Activated B cell treated with CpG ODN at 0.5 μM for 24 hours (primary cell): ENCODE results near the gene TMEM117. TPM values are rescaled to one million over a fixed set of nuclear protein-coding genes. Genes with fewer than 3 reads are reported as not detected.

Experiments
- ATAC-seq: fragments of 200-7000 bp; cut with Tn5 transposase; one replicate; pipeline ENCODE4 v1.10.0; 2021; ENCODE audit warnings: low read depth, mild to moderate bottlenecking, moderate library complexity
- CTCF ChIA-PET: fragments of 350-600 bp; sonication (Branson Sonifier 250); formaldehyde crosslinking; loops from one replicate; lab custom pipeline; 2021; ENCODE audit warnings: antibody characterized with exemption; lab: Charles Lee
- POLR2A ChIA-PET: fragments of 350-600 bp; sonication (Branson Sonifier 250); formaldehyde crosslinking; loops from one replicate; lab custom pipeline; 2021; ENCODE audit warnings: antibody characterized with exemption; lab: Charles Lee
- DNase-seq: peaks from one replicate; pipeline ENCODE4 v3.0.0; 2022
- H3K27ac Mint-ChIP-seq: one replicate; pipeline ENCODE4 v1.8.0; 2020; ENCODE audit warnings: mixed read lengths
- H3K27me3 Mint-ChIP-seq: one replicate; pipeline ENCODE4 v1.8.0; 2021; ENCODE audit warnings: mixed read lengths
- H3K36me3 Mint-ChIP-seq: one replicate; pipeline ENCODE4 v1.8.0; 2021; ENCODE audit warnings: low read depth, mixed read lengths
- H3K4me1 Mint-ChIP-seq: one replicate; pipeline ENCODE4 v1.8.0; 2021; ENCODE audit warnings: mixed read lengths
- H3K4me3 Mint-ChIP-seq: one replicate; pipeline ENCODE4 v1.8.0; 2020; ENCODE audit warnings: mild to moderate bottlenecking, mixed read lengths
- H3K9me3 Mint-ChIP-seq: one replicate; pipeline ENCODE4 v1.8.0; 2020; ENCODE audit warnings: mixed read lengths
- CTCF ChIP-seq: fragments of 200-600 bp; IDR thresholded peaks from one replicate; pipeline ENCODE4 v1.8.0; 2022; ENCODE audit warnings: antibody characterized with exemption, mild to moderate bottlenecking
- intact Hi-C: fragments of 100-400 bp; cut with micrococcal nuclease; formaldehyde crosslinking; loops from one replicate; pipeline ENCODE4 v1.15.1; 2024
- total RNA-seq: library from RNA; stranded (reverse); gene quantifications from 2 replicates; pipeline ENCODE4 v1.2.3, GENCODE V29; 2022

TMEM117 gene
- total RNA-seq, 1 donor from 2014 or later = 4.8 TPM

- DNase-seq (no peak), ATAC-seq (no peak)
- POLR2A ChIA-PET = no interaction called here
- Mint-ChIP-seq H3K4me1 (no peaks in the 10 kb centered on the region), H3K27me3 (no peaks in the 10 kb centered on the region), H3K36me3 (no peaks in the 10 kb centered on the region), H3K9me3 (peaks cover 3% of the 10 kb centered on the region), H3K4me3 (no peak overlapping the region), H3K27ac (no peak overlapping the region)
- intact Hi-C loops = no loop called here
- CTCF ChIA-PET = no interaction called here
- no peak for TF ChIP-seq CTCF
Observed at GRCh38 chr12:44053549-44054127, 217.8 kb downstream of the TMEM117 start.

- H3K9me3 Mint-ChIP-seq = no peaks in the 10 kb centered on the region
- H3K4me1 Mint-ChIP-seq = no peaks in the 10 kb centered on the region
- no peak overlapping the region for H3K4me3 Mint-ChIP-seq
- no peak overlapping the region for H3K27ac Mint-ChIP-seq
- ATAC-seq = no peak
- ChIA-PET POLR2A (no interaction called here), CTCF (no interaction called here)
- intact Hi-C loops = no loop called here
- no peak for DNase-seq
- H3K27me3 Mint-ChIP-seq = no peaks in the 10 kb centered on the region
- TF ChIP-seq CTCF = no peak
- no peaks in the 10 kb centered on the region for H3K36me3 Mint-ChIP-seq
Observed at GRCh38 chr12:44054281-44054680, 218.4 kb downstream of the TMEM117 start.

- no peak overlapping the region for H3K4me3 Mint-ChIP-seq
- TF ChIP-seq CTCF = no peak
- intact Hi-C loops = no loop called here
- DNase-seq (no peak), ATAC-seq (no peak)
- H3K9me3 Mint-ChIP-seq = no peaks in the 10 kb centered on the region
- no peak overlapping the region for H3K27ac Mint-ChIP-seq
- H3K4me1 Mint-ChIP-seq = no peaks in the 10 kb centered on the region
- ChIA-PET CTCF (no interaction called here), POLR2A (no interaction called here)
- H3K36me3 Mint-ChIP-seq = no peaks in the 10 kb centered on the region
- H3K27me3 Mint-ChIP-seq = no peaks in the 10 kb centered on the region
Observed at GRCh38 chr12:44058366-44058765, 222.5 kb downstream of the TMEM117 start.

GRCh38 chr12:44059476-44059875 is 223.6 kb downstream of the TMEM117 start:
- CTCF ChIA-PET = no interaction called here
- no peak for TF ChIP-seq CTCF

GRCh38 chr12:44063671-44064070 is 227.8 kb downstream of the TMEM117 start:
- intact Hi-C loops = no loop called here
- CTCF ChIA-PET = no interaction called here
- H3K4me1 Mint-ChIP-seq = no peaks in the 10 kb centered on the region

More at GRCh38 chr12:44059476-44059875, 223.6 kb downstream of the TMEM117 start:
- no peak overlapping the region for H3K4me3 Mint-ChIP-seq
- no peaks in the 10 kb centered on the region for H3K9me3 Mint-ChIP-seq
- POLR2A ChIA-PET = no interaction called here
- H3K4me1 Mint-ChIP-seq = no peaks in the 10 kb centered on the region
- DNase-seq (no peak), ATAC-seq (no peak)
- no peak overlapping the region for H3K27ac Mint-ChIP-seq
- H3K36me3 Mint-ChIP-seq = no peaks in the 10 kb centered on the region
- no peaks in the 10 kb centered on the region for H3K27me3 Mint-ChIP-seq
- intact Hi-C loops = no loop called here

More at GRCh38 chr12:44063671-44064070, 227.8 kb downstream of the TMEM117 start:
- no peak for DNase-seq
- Mint-ChIP-seq H3K36me3 (no peaks in the 10 kb centered on the region), H3K27ac (no peak overlapping the region), H3K4me3 (no peak overlapping the region), H3K27me3 (no peaks in the 10 kb centered on the region), H3K9me3 (no peaks in the 10 kb centered on the region)
- TF ChIP-seq CTCF = no peak
- ATAC-seq = no peak
- POLR2A ChIA-PET = no interaction called here
